GM12873 (cell line): ENCODE results near the gene TMA7B.

ENCODE experiments used
- CTCF ChIP-seq: IDR thresholded peaks from 2 replicates; pipeline ENCODE4 v1.5.1; 2012; ENCODE audit warnings: low read depth, mild to moderate bottlenecking, moderate library complexity, low read length, control low read depth; ENCODE audit not compliant: insufficient read depth; ENCODE audit errors: missing control alignments

The TMA7B gene

GRCh38 chr22:39959640-39960447 is at the start of gene TMA7B:
Gene TMA7B (plus strand): TSS chr22:39960397. CDS start chr22:39964375, 3,978 bp downstream.
- TF ChIP-seq CTCF: peak; percentile 26

- no peak for TF ChIP-seq CTCF
Observed at GRCh38 chr22:39910876-39911613, 49.2 kb upstream of the TMA7B start.

- no peak for TF ChIP-seq CTCF
Observed at GRCh38 chr22:39913321-39913720, 46.9 kb upstream of the TMA7B start.

- no peak for TF ChIP-seq CTCF
Observed at GRCh38 chr22:39913886-39914285, 46.3 kb upstream of the TMA7B start.

- no peak for TF ChIP-seq CTCF
Observed at GRCh38 chr22:39914584-39914983, 45.6 kb upstream of the TMA7B start.

GRCh38 chr22:39915295-39915726 is 44.9 kb upstream of the TMA7B start:
- TF ChIP-seq CTCF: no peak

- no peak for TF ChIP-seq CTCF
Observed at GRCh38 chr22:39916496-39916895, 43.7 kb upstream of the TMA7B start.
